Osteoblast (primary cell): ENCODE results near the gene FILIP1L. TPM values are rescaled to one million over a fixed set of nuclear protein-coding genes. Genes with fewer than 3 reads are reported as not detected.

Source experiments
- DNase-seq: peaks from one replicate; pipeline ENCODE4 v3.0.0; 2011; ENCODE audit warnings: low spot score, mixed read lengths; ENCODE audit not compliant: insufficient read length; ENCODE audit errors: missing footprints
- H2AFZ ChIP-seq: 2 replicates; pipeline ENCODE4 v1.6.0; 2011; ENCODE audit warnings: mild to moderate bottlenecking, low read length
- H3K27ac ChIP-seq: 2 replicates; pipeline ENCODE4 v1.5.1; 2011; ENCODE audit warnings: mild to moderate bottlenecking, low read depth, low read length, moderate library complexity
- H3K27me3 ChIP-seq: 2 replicates; pipeline ENCODE4 v1.6.0; 2012; ENCODE audit warnings: mild to moderate bottlenecking, control low read depth, inconsistent platforms, low read length, moderate library complexity; ENCODE audit not compliant: insufficient read depth
- H3K36me3 ChIP-seq: 2 replicates; pipeline ENCODE4 v1.5.1; 2011; ENCODE audit warnings: mild to moderate bottlenecking, low read length, control low read depth, moderate library complexity; ENCODE audit not compliant: insufficient read depth
- H3K4me1 ChIP-seq: 2 replicates; pipeline ENCODE4 v1.5.1; 2011; ENCODE audit warnings: mild to moderate bottlenecking, low read length, control low read depth, moderate library complexity; ENCODE audit not compliant: insufficient read depth
- H3K4me2 ChIP-seq: 2 replicates; pipeline ENCODE4 v1.6.0; 2011; ENCODE audit warnings: mild to moderate bottlenecking, low read length; ENCODE audit not compliant: insufficient read depth
- H3K4me3 ChIP-seq: fragments of 200-600 bp; sonication (generic); 3 replicates; pipeline ENCODE4 v1.5.1; 2012; ENCODE audit warnings: mild to moderate bottlenecking, low read length, inconsistent platforms; ENCODE audit not compliant: insufficient read depth
- H3K79me2 ChIP-seq: 2 replicates; pipeline ENCODE4 v1.6.0; 2012; ENCODE audit warnings: mild to moderate bottlenecking, low read length, control low read depth, inconsistent platforms; ENCODE audit not compliant: insufficient read depth
- H3K9me3 ChIP-seq: 2 replicates; pipeline ENCODE4 v1.5.1; 2011; ENCODE audit warnings: low read depth, low read length, control low read depth
- H4K20me1 ChIP-seq: 2 replicates; pipeline ENCODE4 v1.6.0; 2012; ENCODE audit warnings: mild to moderate bottlenecking, low read length, control low read depth; ENCODE audit not compliant: insufficient read depth
- total RNA-seq: library from RNA; depleted of rRNA; stranded (reverse); fragments of >200 nt; gene quantifications from 2 replicates; pipeline ENCODE4 v1.2.3, GENCODE V29; 2012
- TF ChIP-seq, protein P1 (sequence below): IDR thresholded peaks from 2 replicates; pipeline ENCODE4 v1.5.1; 2011; ENCODE audit warnings: mild to moderate bottlenecking, low read depth, low read length, moderate library complexity; ENCODE audit errors: extremely low read depth

FILIP1L gene
- total RNA-seq, 1 donor: 5.8 TPM

DNA sequence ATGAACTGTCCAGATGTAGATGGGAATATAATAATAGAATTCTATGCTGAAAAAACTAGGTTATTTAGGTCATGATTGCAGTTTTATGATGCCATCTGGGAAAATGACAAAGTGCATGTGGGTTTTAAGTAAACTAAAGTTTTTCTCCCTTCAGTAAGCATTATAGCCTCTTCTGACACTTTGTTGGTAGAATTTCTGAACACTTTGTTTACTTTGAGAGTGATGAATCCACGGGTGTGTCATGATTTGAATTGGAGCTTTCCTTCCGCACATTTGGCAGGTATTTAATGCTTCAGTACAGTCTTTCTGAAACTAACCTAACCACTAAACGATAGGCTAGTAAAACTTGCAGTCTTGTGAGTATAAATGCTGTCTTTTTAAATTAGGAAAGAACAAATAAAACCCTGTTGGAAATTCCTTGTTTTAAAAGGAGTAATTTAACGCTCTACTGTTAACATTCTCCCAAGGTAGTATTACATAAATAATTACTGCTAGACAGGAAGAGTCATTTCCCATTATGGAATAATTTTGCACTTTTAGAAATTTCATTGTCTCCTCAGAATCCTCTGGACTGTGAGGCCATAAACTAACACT, 7.0 kb downstream of the FILIP1L start:
- H3K9me3 ChIP-seq: no peaks in the 10 kb centered on the region
- H2AFZ ChIP-seq: no peak overlapping the region
- no peaks in the 10 kb centered on the region for H3K27me3 ChIP-seq
- H3K36me3 ChIP-seq: no peaks in the 10 kb centered on the region
- TF ChIP-seq, protein P1, sequence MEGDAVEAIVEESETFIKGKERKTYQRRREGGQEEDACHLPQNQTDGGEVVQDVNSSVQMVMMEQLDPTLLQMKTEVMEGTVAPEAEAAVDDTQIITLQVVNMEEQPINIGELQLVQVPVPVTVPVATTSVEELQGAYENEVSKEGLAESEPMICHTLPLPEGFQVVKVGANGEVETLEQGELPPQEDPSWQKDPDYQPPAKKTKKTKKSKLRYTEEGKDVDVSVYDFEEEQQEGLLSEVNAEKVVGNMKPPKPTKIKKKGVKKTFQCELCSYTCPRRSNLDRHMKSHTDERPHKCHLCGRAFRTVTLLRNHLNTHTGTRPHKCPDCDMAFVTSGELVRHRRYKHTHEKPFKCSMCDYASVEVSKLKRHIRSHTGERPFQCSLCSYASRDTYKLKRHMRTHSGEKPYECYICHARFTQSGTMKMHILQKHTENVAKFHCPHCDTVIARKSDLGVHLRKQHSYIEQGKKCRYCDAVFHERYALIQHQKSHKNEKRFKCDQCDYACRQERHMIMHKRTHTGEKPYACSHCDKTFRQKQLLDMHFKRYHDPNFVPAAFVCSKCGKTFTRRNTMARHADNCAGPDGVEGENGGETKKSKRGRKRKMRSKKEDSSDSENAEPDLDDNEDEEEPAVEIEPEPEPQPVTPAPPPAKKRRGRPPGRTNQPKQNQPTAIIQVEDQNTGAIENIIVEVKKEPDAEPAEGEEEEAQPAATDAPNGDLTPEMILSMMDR: no peak
- no peak overlapping the region for H3K4me2 ChIP-seq
- no peaks in the 10 kb centered on the region for H4K20me1 ChIP-seq
- H3K27ac ChIP-seq: no peak overlapping the region
- DNase-seq: no peak
- H3K4me1 ChIP-seq: peaks cover 24% of the 10 kb centered on the region
- H3K4me3 ChIP-seq: no peak overlapping the region
- H3K79me2 ChIP-seq: no peaks in the 10 kb centered on the region

DNA sequence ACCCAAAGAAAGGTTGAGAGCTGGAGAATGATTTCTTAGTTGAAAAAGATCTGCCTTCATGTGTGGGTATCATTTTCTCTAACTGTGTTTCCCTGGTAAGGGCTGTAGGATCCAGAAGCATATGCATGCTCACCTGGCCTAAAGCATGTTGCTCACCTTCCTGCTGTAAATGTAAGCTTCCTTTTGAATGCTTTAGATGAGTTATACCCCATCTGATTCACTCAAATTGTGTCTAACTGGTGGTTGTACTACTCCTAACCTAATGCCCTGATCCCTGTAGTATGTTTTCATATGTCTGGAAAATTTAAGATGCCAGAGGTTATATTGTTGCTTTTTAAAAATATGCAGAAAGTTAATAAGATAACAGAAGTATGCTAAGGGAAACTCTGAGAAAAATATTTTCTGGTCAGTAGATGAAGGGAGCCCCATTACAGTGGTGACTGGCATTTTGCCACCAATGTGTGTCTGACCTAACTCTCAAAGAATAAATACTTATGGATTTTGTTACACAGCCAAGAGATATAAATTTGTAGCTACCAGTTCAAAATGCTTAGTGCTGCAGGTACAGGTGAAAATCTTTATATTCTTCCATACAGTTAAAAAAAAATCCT, 7.7 kb downstream of the FILIP1L start:
- Histone ChIP-seq H3K4me3 (no peak overlapping the region), H3K27ac (no peak overlapping the region), H3K36me3 (no peaks in the 10 kb centered on the region), H3K79me2 (no peaks in the 10 kb centered on the region), H2AFZ (no peak overlapping the region), H3K9me3 (no peaks in the 10 kb centered on the region), H3K4me1 (peaks cover 24% of the 10 kb centered on the region), H3K4me2 (no peak overlapping the region), H4K20me1 (no peaks in the 10 kb centered on the region), H3K27me3 (no peaks in the 10 kb centered on the region)
- TF ChIP-seq, protein P1: no peak
- DNase-seq: no peak

GRCh38 chr3:100106094-100106493, 8.2 kb downstream of the FILIP1L start:
- H3K27ac ChIP-seq: no peak overlapping the region
- no peaks in the 10 kb centered on the region for H3K9me3 ChIP-seq
- H3K4me2 ChIP-seq: no peak overlapping the region
- no peaks in the 10 kb centered on the region for H3K27me3 ChIP-seq
- no peak overlapping the region for H2AFZ ChIP-seq
- no peak overlapping the region for H3K4me3 ChIP-seq
- no peak for DNase-seq
- H3K4me1 ChIP-seq: peaks cover 24% of the 10 kb centered on the region
- TF ChIP-seq, protein P1: no peak
- no peaks in the 10 kb centered on the region for H4K20me1 ChIP-seq
- H3K36me3 ChIP-seq: no peaks in the 10 kb centered on the region
- no peaks in the 10 kb centered on the region for H3K79me2 ChIP-seq

DNA sequence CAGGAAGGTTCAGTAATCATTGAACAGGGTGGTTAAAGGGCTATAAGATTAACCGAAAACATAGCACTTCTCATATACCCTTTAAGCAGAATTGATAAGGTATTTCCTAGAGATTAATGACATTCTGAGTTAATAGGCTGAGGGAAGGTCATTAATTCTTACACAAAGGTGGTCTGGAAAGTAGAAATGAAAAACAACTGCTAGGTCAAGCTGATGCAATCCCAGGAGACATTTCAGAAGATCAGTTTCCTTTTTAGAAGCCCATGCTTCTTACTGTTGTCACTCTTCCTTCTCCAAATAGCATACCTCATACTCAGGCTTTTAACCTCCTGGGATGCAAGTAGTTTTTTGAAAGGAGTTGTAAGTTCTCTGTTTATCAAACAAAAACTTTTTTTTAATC, 8.8 kb downstream of the FILIP1L start:
- Histone ChIP-seq H3K27me3 (no peaks in the 10 kb centered on the region), H4K20me1 (no peaks in the 10 kb centered on the region), H3K79me2 (no peaks in the 10 kb centered on the region), H3K36me3 (no peaks in the 10 kb centered on the region), H3K9me3 (no peaks in the 10 kb centered on the region), H3K4me3 (no peak overlapping the region), H2AFZ (no peak overlapping the region), H3K27ac (no peak overlapping the region), H3K4me2 (no peak overlapping the region), H3K4me1 (peaks cover 30% of the 10 kb centered on the region)
- TF ChIP-seq, protein P1: no peak
- no peak for DNase-seq
